ENCODE measurements around the gene PIP5K1B.

PIP5K1B gene

DNA sequence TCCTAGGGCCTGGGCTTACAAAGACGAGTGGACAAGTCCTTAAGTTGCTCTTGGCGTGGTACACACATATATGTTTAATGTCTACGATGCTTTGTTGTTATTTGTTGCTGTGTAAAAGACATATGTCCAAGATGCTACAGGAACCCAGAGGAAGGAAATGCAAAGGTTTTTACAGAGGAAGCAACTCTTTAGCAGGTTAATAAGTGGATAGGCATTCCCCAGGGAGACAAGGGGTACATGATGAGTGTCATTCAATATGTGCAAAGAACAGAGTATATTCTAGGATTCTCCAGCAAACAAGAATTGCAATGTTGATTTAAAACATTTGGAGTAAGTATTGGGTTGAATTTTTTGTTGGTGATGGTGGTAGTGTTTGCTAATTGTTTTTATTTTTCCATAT lies 92.1 kb downstream of the PIP5K1B start:
- DNase-seq (ENCODE audit: low read depth): no peak

GRCh38 chr9:68798423-68798822 lies 93.4 kb downstream of the PIP5K1B start:
- H3K4me3 ChIP-seq (ENCODE audit: low read depth, low read length): no peak overlapping the region
- DNase-seq (ENCODE audit: low read depth): no peak
- TF ChIP-seq, protein P1, sequence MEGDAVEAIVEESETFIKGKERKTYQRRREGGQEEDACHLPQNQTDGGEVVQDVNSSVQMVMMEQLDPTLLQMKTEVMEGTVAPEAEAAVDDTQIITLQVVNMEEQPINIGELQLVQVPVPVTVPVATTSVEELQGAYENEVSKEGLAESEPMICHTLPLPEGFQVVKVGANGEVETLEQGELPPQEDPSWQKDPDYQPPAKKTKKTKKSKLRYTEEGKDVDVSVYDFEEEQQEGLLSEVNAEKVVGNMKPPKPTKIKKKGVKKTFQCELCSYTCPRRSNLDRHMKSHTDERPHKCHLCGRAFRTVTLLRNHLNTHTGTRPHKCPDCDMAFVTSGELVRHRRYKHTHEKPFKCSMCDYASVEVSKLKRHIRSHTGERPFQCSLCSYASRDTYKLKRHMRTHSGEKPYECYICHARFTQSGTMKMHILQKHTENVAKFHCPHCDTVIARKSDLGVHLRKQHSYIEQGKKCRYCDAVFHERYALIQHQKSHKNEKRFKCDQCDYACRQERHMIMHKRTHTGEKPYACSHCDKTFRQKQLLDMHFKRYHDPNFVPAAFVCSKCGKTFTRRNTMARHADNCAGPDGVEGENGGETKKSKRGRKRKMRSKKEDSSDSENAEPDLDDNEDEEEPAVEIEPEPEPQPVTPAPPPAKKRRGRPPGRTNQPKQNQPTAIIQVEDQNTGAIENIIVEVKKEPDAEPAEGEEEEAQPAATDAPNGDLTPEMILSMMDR (IDR thresholded peaks at IDR 0.05; ENCODE audit: insufficient read depth, low read depth, low read length, missing control alignments): no peak

More for the DNA sequence above, 92.1 kb downstream of the PIP5K1B start:
- H3K4me3 ChIP-seq (ENCODE audit: low read depth, low read length): no peak overlapping the region
- TF ChIP-seq, protein P1 (IDR thresholded peaks at IDR 0.05; ENCODE audit: insufficient read depth, low read depth, low read length, missing control alignments): no peak

GRCh38 chr9:68800836-68801235 lies 95.8 kb downstream of the PIP5K1B start:
- DNase-seq (ENCODE audit: low read depth): no peak
- TF ChIP-seq, protein P1 (IDR thresholded peaks at IDR 0.05; ENCODE audit: insufficient read depth, low read depth, low read length, missing control alignments): no peak
- no peak overlapping the region for H3K4me3 ChIP-seq (ENCODE audit: low read depth, low read length)

DNA sequence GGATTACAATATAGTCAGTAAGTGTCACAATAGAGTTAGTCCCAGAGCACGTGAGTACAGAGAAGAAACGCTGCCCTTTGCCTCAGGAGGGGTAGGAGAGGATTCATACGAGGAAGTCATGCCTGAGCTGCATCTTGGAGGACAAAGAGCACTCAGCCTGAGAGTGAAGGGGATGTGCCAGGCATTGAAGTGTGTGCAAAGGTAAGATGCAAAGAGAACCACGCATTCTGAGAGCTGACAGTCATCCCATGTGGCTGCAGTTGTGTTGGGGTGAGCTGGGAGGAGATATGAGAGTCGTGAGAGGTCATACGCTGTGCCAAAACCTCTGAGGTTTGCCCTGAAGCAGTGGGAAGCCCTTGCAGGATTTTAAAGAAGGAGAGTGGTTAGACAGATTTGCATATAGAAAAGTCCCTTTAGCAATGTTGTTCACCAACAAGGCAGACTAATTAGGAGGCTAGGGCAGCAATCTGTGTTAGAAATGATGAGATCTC lies 97.5 kb downstream of the PIP5K1B start:
- DNase-seq (ENCODE audit: low read depth): peak; percentile 95
- TF ChIP-seq, protein P1 (IDR thresholded peaks at IDR 0.05; ENCODE audit: insufficient read depth, low read depth, low read length, missing control alignments): no peak
- no peak overlapping the region for H3K4me3 ChIP-seq (ENCODE audit: low read depth, low read length)

DNA sequence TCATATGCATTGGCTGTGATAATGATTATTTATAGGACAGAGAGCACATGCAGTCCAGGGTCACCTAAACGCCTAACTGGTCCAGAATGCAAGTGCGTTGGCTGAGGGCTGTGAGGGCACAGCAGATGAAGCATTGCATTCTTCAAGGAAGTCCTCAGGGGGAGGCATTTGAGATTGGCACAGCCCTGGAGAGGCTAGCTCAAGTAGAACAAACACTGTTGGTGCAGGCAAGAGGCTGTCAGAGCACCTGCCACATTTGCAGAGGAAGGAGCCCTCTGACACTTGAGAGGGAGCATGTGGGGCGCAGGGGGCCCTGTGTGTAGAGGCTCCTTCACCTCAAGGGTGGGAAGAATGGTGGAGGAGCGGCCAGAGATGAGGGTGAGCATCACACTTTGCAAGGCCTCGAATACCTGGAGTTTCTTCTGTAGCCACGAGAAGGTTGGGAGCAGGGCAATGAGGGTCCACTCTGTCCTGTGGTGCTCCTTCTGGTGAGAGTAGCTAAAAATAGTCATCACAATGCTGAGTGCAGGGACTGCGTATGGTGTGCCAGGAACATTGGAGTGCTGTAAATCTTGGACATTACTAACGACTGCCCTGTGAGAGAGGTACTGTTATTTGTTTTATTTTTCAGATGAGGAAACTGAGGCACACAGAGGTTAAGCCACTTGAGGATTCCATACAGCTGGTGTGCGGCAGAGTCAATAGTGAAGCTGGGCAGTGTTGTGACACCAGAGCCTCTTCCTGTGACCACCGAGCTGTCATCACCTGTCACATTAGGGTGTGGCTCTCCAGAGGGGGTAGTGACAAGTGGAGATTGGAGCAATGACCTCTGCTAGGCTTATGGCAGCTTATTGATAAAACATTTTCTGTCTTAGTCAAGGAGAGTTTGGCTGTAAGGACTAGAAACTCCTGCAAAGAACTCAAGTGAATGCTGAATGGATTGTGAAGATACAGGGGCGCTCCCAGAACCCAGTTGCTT lies 100.2 kb downstream of the PIP5K1B start:
- DNase-seq (ENCODE audit: low read depth): no peak
- TF ChIP-seq, protein P1 (IDR thresholded peaks at IDR 0.05; ENCODE audit: insufficient read depth, low read depth, low read length, missing control alignments): no peak
- no peak overlapping the region for H3K4me3 ChIP-seq (ENCODE audit: low read depth, low read length)

DNA sequence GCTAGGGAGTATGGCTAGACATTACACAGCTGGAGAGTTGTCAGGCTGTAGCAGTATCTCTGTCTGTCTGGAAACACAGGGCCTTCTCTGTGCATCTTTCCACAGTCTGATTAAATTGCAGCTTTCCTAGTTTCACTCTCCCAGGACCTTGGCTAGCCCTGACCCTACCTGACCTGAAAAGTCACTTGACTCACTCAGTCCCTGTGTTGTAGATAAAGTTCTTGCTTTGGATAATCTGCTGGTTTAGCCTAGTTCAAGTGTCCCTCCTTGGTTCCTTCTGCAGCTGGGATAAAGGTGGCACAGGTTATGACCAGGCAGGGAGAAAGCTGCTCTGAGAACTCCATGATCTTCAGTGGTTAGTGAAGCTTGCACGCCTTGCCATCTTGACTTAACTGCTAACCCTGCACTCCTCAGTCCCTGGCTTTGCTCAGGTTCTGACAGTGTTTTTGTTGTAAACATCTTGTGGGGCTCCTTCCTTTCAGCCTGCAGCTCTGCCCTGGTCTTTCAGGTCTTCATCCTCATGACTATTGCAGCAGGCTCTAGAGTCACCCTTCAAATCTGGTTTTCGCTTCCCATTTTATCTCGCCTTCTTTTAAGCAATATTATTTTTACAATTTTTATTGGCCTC lies 101.0 kb downstream of the PIP5K1B start:
- DNase-seq (ENCODE audit: low read depth): peak; percentile 24
- TF ChIP-seq, protein P1 (IDR thresholded peaks at IDR 0.05; ENCODE audit: insufficient read depth, low read depth, low read length, missing control alignments): no peak
- no peak overlapping the region for H3K4me3 ChIP-seq (ENCODE audit: low read depth, low read length)

Measured in GM12865 (cell line).